HT-29 (cell line): ENCODE results near the gene IVD. TPM values are rescaled to one million over a fixed set of nuclear protein-coding genes. Genes with fewer than 3 reads are reported as not detected.
A peak's percentile ranks its signal among the peaks of the same experiment; 100 is the strongest.

Experiments
- DNase-seq: peaks from one replicate; pipeline ENCODE4 v3.0.0-alpha.2; 2015; ENCODE audit warnings: low spot score
- total RNA-seq: library from RNA; depleted of rRNA; stranded (reverse); fragments of >200 nt; shearing (Covaris generic); gene quantifications from 2 replicates; pipeline ENCODE4 v1.2.3, GENCODE V29; 2014

Gene IVD
- total RNA-seq, 1 experiment from 2014 or later = 44.6 TPM

- DNase-seq = no peak
Measured at GRCh38 chr15:40413036-40413435, 7.4 kb downstream of the IVD start.

DNA sequence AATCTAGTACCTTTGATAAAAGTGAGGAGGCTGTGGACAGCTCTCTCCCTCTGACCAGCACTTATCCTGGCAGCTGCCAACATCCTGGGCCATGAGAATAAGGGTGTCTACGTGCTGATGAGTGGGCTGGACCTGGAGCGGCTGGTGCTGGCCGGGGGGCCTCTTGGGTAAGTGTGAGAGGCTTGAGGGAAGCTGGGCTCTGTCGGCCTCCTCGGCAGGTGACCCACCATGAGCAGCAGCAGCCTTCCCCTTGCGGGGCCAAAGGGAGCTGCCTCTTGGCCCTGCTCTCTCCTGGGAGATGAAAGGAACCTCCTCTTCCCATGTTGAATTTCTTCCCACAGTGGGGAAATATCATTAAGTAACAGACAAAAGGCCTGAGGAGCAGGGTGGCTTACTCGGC is 9.2 kb downstream of the IVD start:
- no peak for DNase-seq

DNA sequence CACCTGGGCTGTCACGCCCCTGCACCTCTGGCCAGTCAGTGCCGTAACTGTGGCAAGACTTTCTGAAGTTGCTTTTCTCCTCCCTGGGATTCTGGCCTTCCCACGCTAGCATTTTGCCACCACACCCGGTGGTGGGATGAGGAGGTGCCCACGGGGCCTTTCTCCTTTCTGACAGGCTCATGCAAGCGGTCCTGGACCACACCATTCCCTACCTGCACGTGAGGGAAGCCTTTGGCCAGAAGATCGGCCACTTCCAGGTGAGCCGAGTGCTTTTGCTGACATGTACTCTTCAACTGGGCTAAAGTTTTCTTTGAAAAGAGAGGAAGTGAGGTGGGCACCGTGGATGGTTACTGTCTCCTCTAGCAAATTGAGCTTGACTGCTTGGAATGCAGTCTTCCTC is 9.6 kb downstream of the IVD start:
- DNase-seq = no peak

- no peak for DNase-seq
Measured at GRCh38 chr15:40416056-40416455, 10.5 kb downstream of the IVD start.

- no peak for DNase-seq
Measured at GRCh38 chr15:40418126-40418525, 12.5 kb downstream of the IVD start.

- DNase-seq = peak; percentile 34
Measured at GRCh38 chr15:40420071-40420713, 14.6 kb downstream of the IVD start.

DNA sequence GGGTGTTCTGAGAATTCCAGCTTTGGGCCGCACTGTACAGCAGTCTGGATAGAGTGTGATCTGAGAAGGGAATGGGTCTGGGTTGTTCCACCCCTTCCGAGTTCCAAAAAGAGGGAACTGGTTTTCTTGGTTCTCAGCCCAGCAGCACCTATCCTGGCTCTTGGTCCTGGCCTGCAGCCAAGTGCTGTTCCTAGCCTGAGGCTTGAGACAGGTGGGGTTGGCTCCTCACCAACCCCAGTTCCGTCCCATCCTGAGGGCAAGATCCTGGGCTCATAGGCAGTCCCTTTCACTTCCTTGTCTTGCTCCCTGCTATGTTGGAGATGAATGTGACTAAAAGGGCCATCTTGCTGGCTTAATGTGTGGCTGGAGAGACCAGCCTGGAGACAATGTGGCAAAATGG is 15.2 kb downstream of the IVD start:
- DNase-seq = peak; percentile 90

- DNase-seq = peak; percentile 73
Measured at GRCh38 chr15:40421246-40422157, 15.9 kb downstream of the IVD start.

- no peak for DNase-seq
Measured at GRCh38 chr15:40424483-40425115, 19.0 kb downstream of the IVD start.

DNA sequence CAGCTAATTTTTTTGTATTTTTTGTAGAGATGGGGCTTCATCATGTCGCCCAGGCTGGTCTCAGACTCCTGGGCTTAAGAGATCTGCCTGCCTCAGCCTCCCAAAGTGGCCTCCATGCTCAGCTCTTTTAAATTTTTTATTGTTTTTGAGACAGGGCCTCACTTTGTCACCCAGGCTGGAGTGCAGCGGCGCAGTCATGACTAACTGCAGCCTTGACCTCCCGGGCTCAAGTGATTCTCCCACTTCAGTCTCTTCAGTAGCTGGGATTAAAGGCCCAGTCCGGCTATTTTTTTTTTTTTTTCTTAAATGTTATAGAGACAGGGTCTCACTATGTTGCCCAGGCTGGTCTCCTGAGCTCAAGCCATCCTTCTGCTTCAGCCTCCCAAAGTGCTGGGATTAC is 20.1 kb downstream of the IVD start:
- DNase-seq = no peak

DNA sequence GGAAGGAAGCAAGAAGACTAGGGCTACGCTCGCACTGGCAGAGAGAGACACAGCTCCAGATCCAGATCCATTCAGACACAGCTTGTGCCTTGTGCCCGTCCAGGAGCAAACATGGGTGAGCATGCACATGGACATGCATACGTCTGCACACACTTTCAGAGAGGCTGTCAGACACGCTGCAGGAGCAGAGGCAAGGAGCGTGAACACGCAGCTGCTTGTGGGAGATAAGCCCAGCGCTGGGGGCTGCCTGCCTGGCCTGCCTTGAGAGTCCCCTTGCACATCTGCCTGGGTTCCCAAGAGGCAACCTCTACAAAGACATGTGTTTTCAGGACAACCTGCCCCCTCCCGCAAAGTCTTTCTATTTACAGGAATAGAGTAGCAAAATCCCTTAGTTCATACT is 21.6 kb downstream of the IVD start:
- no peak for DNase-seq

DNA sequence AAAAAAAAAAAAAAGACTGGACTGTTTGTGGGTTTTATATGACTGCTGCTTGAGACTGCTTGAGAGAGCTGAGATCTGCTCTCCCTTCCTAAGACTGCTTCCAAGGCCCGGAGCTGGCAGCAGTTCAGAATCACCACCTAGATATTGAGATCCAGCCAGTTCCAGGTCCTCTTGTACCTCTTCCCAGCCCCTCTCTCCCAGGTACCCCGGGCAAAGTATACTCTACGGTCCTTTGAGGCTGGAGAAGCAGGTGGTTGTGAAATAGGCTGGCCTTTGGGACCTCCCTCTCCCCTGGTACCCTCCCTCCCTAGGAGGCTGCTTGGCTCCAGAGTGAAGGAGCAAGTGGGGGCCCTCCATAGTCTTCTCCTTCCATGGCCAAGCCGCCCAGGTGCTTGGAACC is 22.6 kb downstream of the IVD start:
- no peak for DNase-seq

GRCh38 chr15:40429068-40429710 is 23.6 kb downstream of the IVD start:
- no peak for DNase-seq

GRCh38 chr15:40430271-40430805 is 24.7 kb downstream of the IVD start:
- peak; percentile 78 for DNase-seq

DNA sequence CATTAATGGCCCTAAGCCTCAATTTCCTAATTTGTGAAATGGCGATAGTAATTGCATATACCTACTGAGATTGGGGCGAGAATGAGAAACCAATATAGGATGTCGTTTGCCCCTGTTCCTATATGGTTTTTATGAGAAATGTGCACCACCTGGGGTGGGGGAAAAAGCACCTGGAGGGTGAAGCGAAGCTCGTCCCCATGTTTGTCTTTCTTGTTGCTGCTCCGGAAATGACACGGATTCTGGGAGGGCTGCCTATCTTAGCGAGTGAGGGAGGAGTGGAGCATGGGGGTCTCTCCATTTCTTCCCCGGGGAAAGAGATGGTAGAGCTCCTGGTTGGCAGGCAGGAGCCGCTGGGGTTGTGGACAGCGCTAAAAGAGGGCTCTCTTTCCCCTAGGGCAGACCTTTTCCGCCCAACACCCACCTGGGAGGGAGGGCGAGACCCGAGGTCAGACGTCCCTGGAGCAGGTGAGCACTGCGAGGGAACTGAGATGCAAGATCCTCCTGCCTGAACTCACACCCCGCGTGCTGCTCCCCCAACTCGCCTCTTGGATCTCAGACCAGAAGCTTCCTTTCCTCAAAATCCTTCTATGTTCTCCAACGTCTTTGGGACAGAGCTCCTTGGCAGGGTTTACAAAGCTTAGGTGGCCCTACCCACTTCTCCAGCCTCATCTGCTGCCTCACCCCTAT is 29.6 kb downstream of the IVD start:
- no peak for DNase-seq

- no peak for DNase-seq
Measured at GRCh38 chr15:40435710-40436089, 30.1 kb downstream of the IVD start.

GRCh38 chr15:40436116-40436891 is 30.7 kb downstream of the IVD start:
- no peak for DNase-seq

GRCh38 chr15:40436892-40437751 is 31.5 kb downstream of the IVD start:
- DNase-seq = no peak
